Body of pancreas (tissue), 4 donors: ENCODE measurements around the gene DNAH7. TPM values are rescaled to one million over a fixed set of nuclear protein-coding genes. Genes with fewer than 3 reads are reported as not detected.

Experiments used
- ATAC-seq: fragments of 150-250 bp; one replicate; pipeline ENCODE4 v1.9.1; 2016
- DNase-seq, 4 donors: peaks; one replicate each; pipeline ENCODE4 v3.0.0-alpha.2; 2019
- H3K27ac ChIP-seq, 4 donors: fragments of 200-600 bp; sonication (generic); 1 replicate in 3 of 4; 2 replicates in 1 of 4; pipeline versions ENCODE4 v1.5.1 to v1.6.1; 2016 to 2019; ENCODE audit warnings: mild to moderate bottlenecking in 1 of 4, mixed read lengths in 1 of 4, moderate library complexity in 1 of 4
- H3K27me3 ChIP-seq, 2 donors: fragments of 200-600 bp; sonication (generic); one replicate each; pipeline ENCODE4 v1.6.0; 2016; ENCODE audit warnings: mild to moderate bottlenecking in 1 of 2
- H3K36me3 ChIP-seq, 2 donors: fragments of 200-600 bp; sonication (generic); replicated peaks in 1 of 2; 2 replicates each; pipeline ENCODE4 v1.5.1; 2016; ENCODE audit warnings: low read depth in 2 of 2; ENCODE audit not compliant: insufficient read depth in 1 of 2
- H3K4me1 ChIP-seq: fragments of 200-600 bp; sonication (generic); one replicate; pipeline ENCODE4 v1.6.0; 2016
- H3K4me3 ChIP-seq, 2 donors: fragments of 200-600 bp; sonication (generic); 1 replicate in 1 of 2; 2 replicates in 1 of 2; pipeline ENCODE4 v1.5.1; 2016 to 2019
- H3K9me3 ChIP-seq, 3 donors: fragments of 200-600 bp; sonication (generic); 1 replicate in 2 of 3; 2 replicates in 1 of 3; pipeline ENCODE4 v1.5.1; 2016
- POLR2A ChIP-seq, 3 donors: fragments of 450-650 bp; IDR thresholded peaks; one replicate each; pipeline ENCODE4 v1.6.1; 2016; ENCODE audit warnings: antibody characterized with exemption in 3 of 3, mild to moderate bottlenecking in 2 of 3
- WGBS, 2 donors: methylation state at CpG; one replicate each; pipeline ENCODE4 v1.1.5; 2017; 5-methylcytosine and 5-hydroxymethylcytosine counted together
- intact Hi-C: fragments of 100-400 bp; cut with DNase I; formaldehyde crosslinking; loops from one replicate; pipeline ENCODE4 v1.15.1; 2023
- total RNA-seq, 2 donors: library from RNA; depleted of rRNA; stranded (reverse); fragments of >200 nt; gene quantifications; one replicate each; pipeline ENCODE4 v1.1.0, GENCODE V29; 2016
- TF ChIP-seq, protein P1 (sequence below), 7 experiments: fragments of 450-650 bp in 4 of 7; fragments of 200-600 bp in 3 of 7; sonication (generic) in 3 of 7; IDR thresholded peaks; one replicate each; pipeline ENCODE4 v1.5.1; 2016 to 2019; ENCODE audit warnings: antibody characterized with exemption in 7 of 7

The DNAH7 gene
- total RNA-seq, 2 donors from 2014 or later = 7.8 to 11.2 TPM

- no peaks in the 10 kb centered on the region for H3K4me1 ChIP-seq
- DNase-seq (no peak), ATAC-seq (no peak)
- H3K27ac ChIP-seq = no peak overlapping the region
- TF ChIP-seq POLR2A (IDR thresholded peaks at IDR 0.05) = no peak
- TF ChIP-seq, protein P1, sequence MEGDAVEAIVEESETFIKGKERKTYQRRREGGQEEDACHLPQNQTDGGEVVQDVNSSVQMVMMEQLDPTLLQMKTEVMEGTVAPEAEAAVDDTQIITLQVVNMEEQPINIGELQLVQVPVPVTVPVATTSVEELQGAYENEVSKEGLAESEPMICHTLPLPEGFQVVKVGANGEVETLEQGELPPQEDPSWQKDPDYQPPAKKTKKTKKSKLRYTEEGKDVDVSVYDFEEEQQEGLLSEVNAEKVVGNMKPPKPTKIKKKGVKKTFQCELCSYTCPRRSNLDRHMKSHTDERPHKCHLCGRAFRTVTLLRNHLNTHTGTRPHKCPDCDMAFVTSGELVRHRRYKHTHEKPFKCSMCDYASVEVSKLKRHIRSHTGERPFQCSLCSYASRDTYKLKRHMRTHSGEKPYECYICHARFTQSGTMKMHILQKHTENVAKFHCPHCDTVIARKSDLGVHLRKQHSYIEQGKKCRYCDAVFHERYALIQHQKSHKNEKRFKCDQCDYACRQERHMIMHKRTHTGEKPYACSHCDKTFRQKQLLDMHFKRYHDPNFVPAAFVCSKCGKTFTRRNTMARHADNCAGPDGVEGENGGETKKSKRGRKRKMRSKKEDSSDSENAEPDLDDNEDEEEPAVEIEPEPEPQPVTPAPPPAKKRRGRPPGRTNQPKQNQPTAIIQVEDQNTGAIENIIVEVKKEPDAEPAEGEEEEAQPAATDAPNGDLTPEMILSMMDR (IDR thresholded peaks at IDR 0.05) = no peak
- H3K36me3 ChIP-seq = no peaks in the 10 kb centered on the region
- H3K4me3 ChIP-seq = no peak overlapping the region
- intact Hi-C loops = no loop called here
- H3K9me3 ChIP-seq = no peaks in the 10 kb centered on the region
- 67 to 81% methylated on average over 3 of the region's 3 CpGs for WGBS, 2 donors
- H3K27me3 ChIP-seq = no peaks in the 10 kb centered on the region
Measured at GRCh38 chr2:195818526-195818925, 250.1 kb downstream of the DNAH7 start.

- TF ChIP-seq POLR2A (IDR thresholded peaks at IDR 0.05) = no peak
- TF ChIP-seq, protein P1 (IDR thresholded peaks at IDR 0.05) = no peak
- no peaks in the 10 kb centered on the region for H3K9me3 ChIP-seq
- ATAC-seq (no peak), DNase-seq (no peak)
- intact Hi-C loops = no loop called here
- no peak overlapping the region for H3K4me3 ChIP-seq
- H3K27ac ChIP-seq = no peak overlapping the region
- H3K36me3 ChIP-seq = no peaks in the 10 kb centered on the region
- no peaks in the 10 kb centered on the region for H3K27me3 ChIP-seq
- no peaks in the 10 kb centered on the region for H3K4me1 ChIP-seq
Measured at GRCh38 chr2:195818106-195818505, 250.5 kb downstream of the DNAH7 start.

DNA sequence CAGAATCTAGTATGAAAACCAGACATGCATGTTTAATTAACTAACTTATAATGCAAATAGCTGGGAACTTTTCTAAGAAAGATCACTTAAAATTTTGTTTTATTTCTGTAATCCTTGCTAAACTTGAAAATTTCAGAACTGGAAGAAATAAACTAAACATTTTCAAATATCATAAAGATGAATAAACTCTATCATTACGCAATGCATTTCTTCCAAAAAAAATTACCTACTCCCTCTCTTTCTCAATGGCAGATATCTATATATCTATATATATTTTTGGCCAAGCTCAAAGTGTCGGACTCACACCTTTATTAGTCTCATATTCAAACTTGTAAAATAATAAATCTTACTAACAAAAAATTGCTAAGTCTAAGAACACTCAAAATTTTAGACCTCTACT is 253.6 kb downstream of the DNAH7 start:
- Histone ChIP-seq H3K4me3 (no peak overlapping the region), H3K27ac (no peak overlapping the region), H3K9me3 (no peaks in the 10 kb centered on the region), H3K4me1 (no peaks in the 10 kb centered on the region), H3K36me3 (no peaks in the 10 kb centered on the region), H3K27me3 (no peaks in the 10 kb centered on the region)
- WGBS, 2 donors = 91 to 92% methylated on average over 2 of the region's 2 CpGs
- TF ChIP-seq, protein P1 (IDR thresholded peaks at IDR 0.05) = no peak
- TF ChIP-seq POLR2A (IDR thresholded peaks at IDR 0.05) = no peak
- no peak for DNase-seq
- intact Hi-C loops = no loop called here
- ATAC-seq = no peak

- 51 to 59% methylated on average over 3 of the region's 3 CpGs for WGBS, 2 donors
- H3K9me3 ChIP-seq = no peaks in the 10 kb centered on the region
- H3K36me3 ChIP-seq = no peaks in the 10 kb centered on the region
- intact Hi-C loops = no loop called here
- no peaks in the 10 kb centered on the region for H3K4me1 ChIP-seq
- no peak overlapping the region for H3K4me3 ChIP-seq
- no peak for DNase-seq
- TF ChIP-seq POLR2A (IDR thresholded peaks at IDR 0.05) = no peak
- TF ChIP-seq, protein P1 (IDR thresholded peaks at IDR 0.05) = no peak
- H3K27ac ChIP-seq = no peak overlapping the region
- no peak for ATAC-seq
- no peaks in the 10 kb centered on the region for H3K27me3 ChIP-seq
Measured at GRCh38 chr2:195813421-195813820, 255.2 kb downstream of the DNAH7 start.

- ATAC-seq = no peak
- no peak for TF ChIP-seq POLR2A (IDR thresholded peaks at IDR 0.05)
- TF ChIP-seq, protein P1 (IDR thresholded peaks at IDR 0.05) = no peak
- Histone ChIP-seq H3K4me1 (no peaks in the 10 kb centered on the region), H3K4me3 (no peak overlapping the region), H3K27ac (no peak overlapping the region), H3K36me3 (no peaks in the 10 kb centered on the region), H3K27me3 (no peaks in the 10 kb centered on the region), H3K9me3 (no peaks in the 10 kb centered on the region)
- intact Hi-C loops = no loop called here
- 71 to 81% methylated on average over 4 of the region's 4 CpGs for WGBS, 2 donors
- no peak for DNase-seq
Measured at GRCh38 chr2:195810340-195811098, 258.1 kb downstream of the DNAH7 start.
